GM23338 (cell line): ENCODE results near the gene RASA3. TPM values are rescaled to one million over a fixed set of nuclear protein-coding genes. Genes with fewer than 3 reads are reported as not detected.

Source experiments
- ATAC-seq: fragments of 200-7000 bp; cut with Tn5 transposase; 3 replicates; pipeline ENCODE4 v1.9.1; 2020
- DNase-seq: peaks from one replicate; pipeline ENCODE4 v3.0.0-alpha.2; 2015; ENCODE audit warnings: low spot score
- H2AFZ ChIP-seq: fragments of 200-600 bp; sonication (generic); 2 replicates; pipeline ENCODE4 v1.8.0; 2016; ENCODE audit warnings: antibody characterized with exemption, mild to moderate bottlenecking, moderate library complexity
- H3F3A ChIP-seq: fragments of 200-600 bp; sonication (generic); replicated peaks from 2 replicates; pipeline ENCODE4 v1.8.0; 2017; ENCODE audit warnings: antibody characterized with exemption, mixed run types, low read depth
- H3K27ac ChIP-seq: fragments of 200-600 bp; sonication (generic); 2 replicates; pipeline ENCODE4 v1.6.1; 2016; ENCODE audit warnings: low read depth
- H3K27me3 ChIP-seq: fragments of 200-600 bp; sonication (generic); 2 replicates; pipeline ENCODE4 v1.8.0; 2016; ENCODE audit warnings: mild to moderate bottlenecking, mixed run types, moderate library complexity; ENCODE audit not compliant: insufficient read depth
- H3K36me3 ChIP-seq: fragments of 200-600 bp; sonication (generic); 2 replicates; pipeline ENCODE4 v1.8.0; 2016; ENCODE audit warnings: mild to moderate bottlenecking; ENCODE audit not compliant: insufficient read depth
- H3K4me1 ChIP-seq: fragments of 200-600 bp; sonication (generic); 2 replicates; pipeline ENCODE4 v1.8.0; 2016; ENCODE audit warnings: mild to moderate bottlenecking, moderate library complexity; ENCODE audit not compliant: insufficient read depth
- H3K4me2 ChIP-seq: fragments of 200-600 bp; sonication (generic); 2 replicates; pipeline ENCODE4 v1.7.1; 2017; ENCODE audit warnings: mixed run types
- H3K4me3 ChIP-seq: fragments of 200-600 bp; sonication (generic); 2 replicates; pipeline ENCODE4 v1.6.1; 2016; ENCODE audit warnings: mixed run types
- H3K79me2 ChIP-seq: fragments of 200-600 bp; sonication (generic); replicated peaks from 2 replicates; pipeline ENCODE4 v1.8.0; 2017; ENCODE audit warnings: mild to moderate bottlenecking; ENCODE audit not compliant: insufficient read depth
- H3K9me2 ChIP-seq: fragments of 200-600 bp; sonication (generic); 2 replicates; pipeline ENCODE4 v1.8.0; 2017; ENCODE audit not compliant: insufficient read depth
- H4K20me1 ChIP-seq: fragments of 200-600 bp; sonication (generic); replicated peaks from 2 replicates; pipeline ENCODE4 v1.8.0; 2017; ENCODE audit warnings: mild to moderate bottlenecking; ENCODE audit not compliant: insufficient read depth
- H3K27ac Mint-ChIP-seq: 2 replicates; pipeline ENCODE4 v1.8.0; 2020; ENCODE audit warnings: inconsistent platforms, mild to moderate bottlenecking, moderate library complexity, mixed read lengths
- H3K27me3 Mint-ChIP-seq: 3 replicates; pipeline ENCODE4 v1.8.0; 2022; ENCODE audit warnings: low read depth, mild to moderate bottlenecking, moderate library complexity, mixed read lengths, inconsistent platforms; ENCODE audit not compliant: insufficient read depth, poor library complexity
- H3K36me3 Mint-ChIP-seq: 3 replicates; pipeline ENCODE4 v1.8.0; 2021; ENCODE audit warnings: low read depth, mild to moderate bottlenecking, inconsistent platforms, moderate library complexity, mixed read lengths
- H3K4me1 Mint-ChIP-seq: 3 replicates; pipeline ENCODE4 v1.8.0; 2020; ENCODE audit warnings: mild to moderate bottlenecking, inconsistent platforms, mixed read lengths
- H3K4me3 Mint-ChIP-seq: 3 replicates; pipeline ENCODE4 v1.8.0; 2021; ENCODE audit warnings: moderate library complexity, mild to moderate bottlenecking, inconsistent platforms, mixed read lengths
- H3K9me3 Mint-ChIP-seq: 3 replicates; pipeline ENCODE4 v1.8.0; 2020; ENCODE audit warnings: moderate library complexity, mild to moderate bottlenecking, inconsistent platforms, mixed read lengths
- JUNB ChIP-seq: IDR thresholded peaks from one replicate; pipeline ENCODE4 v1.6.1; 2016; ENCODE audit warnings: antibody characterized with exemption; ENCODE audit not compliant: unreplicated experiment
- POLR2AphosphoS5 ChIP-seq: IDR thresholded peaks from 2 replicates; pipeline ENCODE4 v1.6.1; 2016; ENCODE audit warnings: antibody characterized with exemption, low read depth
- ZNF331 ChIP-seq: fragments of 250-450 bp; sonication (Bioruptor Pico); IDR thresholded peaks from 2 replicates; pipeline ENCODE4 v1.5.0; 2020; ENCODE audit warnings: low read depth, mild to moderate bottlenecking, moderate library complexity
- polyA plus RNA-seq: library from polyadenylated mRNA; unstranded; fragments of >200 nt; fragmentation: Nextera tagmentation; extraction: Ambion mirVana; gene quantifications from 2 replicates; pipeline ENCODE4 v1.2.1, GENCODE V29; 2016
- total RNA-seq: library from RNA; depleted of rRNA; stranded (reverse); fragments of >200 nt; shearing (Covaris generic); gene quantifications from 2 replicates; pipeline ENCODE4 v1.2.3, GENCODE V29; 2014
- TF ChIP-seq, protein P1 (sequence below): IDR thresholded peaks from one replicate; pipeline ENCODE4 v1.6.1; 2018; ENCODE audit warnings: antibody characterized with exemption; ENCODE audit not compliant: unreplicated experiment
- TF ChIP-seq, protein P2 (sequence below): fragments of 250-450 bp; sonication (Bioruptor Pico); IDR thresholded peaks from 2 replicates; pipeline ENCODE4 v1.5.0; 2020; ENCODE audit warnings: mild to moderate bottlenecking, moderate library complexity
- TF ChIP-seq, protein P3 (sequence below), 2 experiments: fragments of 200-600 bp in 1 of 2; sonication (generic) in 1 of 2; conservative IDR thresholded peaks; 2 replicates each; pipeline versions ENCODE4 v1.5.1 to v1.6.1; 2016 to 2017; ENCODE audit warnings: antibody characterized with exemption in 2 of 2, low read depth in 2 of 2, mild to moderate bottlenecking in 2 of 2, moderate library complexity in 1 of 2

The RASA3 gene
- total and polyA plus RNA-seq, 2 experiments from 2014 or later = 11.2 to 20.7 TPM

DNA sequence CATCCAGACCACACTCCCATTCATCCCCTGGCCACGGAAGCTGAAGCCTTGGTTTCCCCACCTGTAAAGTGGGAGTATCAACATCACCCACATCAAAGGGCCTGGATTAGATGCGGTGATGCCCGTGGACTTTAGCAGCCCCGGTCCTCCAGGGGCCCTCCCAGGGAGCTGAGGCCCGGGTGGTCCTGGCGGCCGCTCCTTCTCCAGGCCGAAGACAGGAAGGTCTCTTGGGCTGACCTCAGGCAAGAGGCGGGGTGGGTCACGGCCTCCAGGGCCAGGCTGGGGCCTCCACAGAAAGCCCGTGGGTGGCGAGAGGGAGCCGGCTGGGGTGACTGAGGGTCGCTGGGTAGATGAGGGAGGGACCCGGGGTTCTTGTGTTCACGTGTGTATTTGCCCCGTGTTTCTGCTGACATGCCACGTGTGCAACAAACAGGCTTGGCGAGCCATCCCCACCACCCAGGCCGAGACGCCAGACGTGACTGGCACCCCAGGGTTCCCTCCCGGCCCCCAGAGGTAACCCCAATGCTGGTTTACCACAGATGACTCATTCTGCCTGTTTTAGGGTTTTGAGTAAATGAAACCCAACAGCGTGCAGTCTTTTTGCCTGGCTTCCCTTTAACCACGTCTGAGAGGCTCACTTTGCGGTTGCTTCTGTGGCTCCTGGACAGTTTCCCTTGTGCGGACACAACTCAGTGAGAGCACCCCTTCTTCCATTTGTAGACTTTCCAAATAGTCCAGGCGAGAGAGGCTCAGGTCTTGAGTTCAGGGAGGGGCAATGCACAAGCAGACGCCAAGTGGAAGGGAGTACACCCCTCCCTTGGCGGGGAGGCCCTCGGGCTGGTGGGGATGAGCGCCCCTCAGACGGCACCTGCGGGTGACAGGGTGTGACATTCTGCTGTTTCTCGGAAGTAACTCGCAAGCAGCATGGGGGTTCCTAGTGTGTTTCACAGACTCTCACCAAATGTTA lies 201.5 kb downstream of the RASA3 start:
- H3K36me3 ChIP-seq = no peaks in the 10 kb centered on the region
- no peaks in the 10 kb centered on the region for H3K27me3 ChIP-seq
- Mint-ChIP-seq H3K36me3 (no peaks in the 10 kb centered on the region), H3K4me3 (no peak overlapping the region), H3K4me1 (peaks cover 8% of the 10 kb centered on the region), H3K9me3 (no peaks in the 10 kb centered on the region), H3K27me3 (peaks cover 9% of the 10 kb centered on the region), H3K27ac (no peak overlapping the region)
- no peaks in the 10 kb centered on the region for H3K9me2 ChIP-seq
- no peak for DNase-seq
- H3K79me2 ChIP-seq = no peaks in the 10 kb centered on the region
- H4K20me1 ChIP-seq = no peaks in the 10 kb centered on the region
- no peak overlapping the region for H2AFZ ChIP-seq
- no peaks in the 10 kb centered on the region for H3K4me1 ChIP-seq
- no peak overlapping the region for H3K27ac ChIP-seq
- TF ChIP-seq ZNF331 (CRISPR knock-in tag) (no peak), POLR2AphosphoS5 (no peak), JUNB (no peak)
- TF ChIP-seq, protein P1, sequence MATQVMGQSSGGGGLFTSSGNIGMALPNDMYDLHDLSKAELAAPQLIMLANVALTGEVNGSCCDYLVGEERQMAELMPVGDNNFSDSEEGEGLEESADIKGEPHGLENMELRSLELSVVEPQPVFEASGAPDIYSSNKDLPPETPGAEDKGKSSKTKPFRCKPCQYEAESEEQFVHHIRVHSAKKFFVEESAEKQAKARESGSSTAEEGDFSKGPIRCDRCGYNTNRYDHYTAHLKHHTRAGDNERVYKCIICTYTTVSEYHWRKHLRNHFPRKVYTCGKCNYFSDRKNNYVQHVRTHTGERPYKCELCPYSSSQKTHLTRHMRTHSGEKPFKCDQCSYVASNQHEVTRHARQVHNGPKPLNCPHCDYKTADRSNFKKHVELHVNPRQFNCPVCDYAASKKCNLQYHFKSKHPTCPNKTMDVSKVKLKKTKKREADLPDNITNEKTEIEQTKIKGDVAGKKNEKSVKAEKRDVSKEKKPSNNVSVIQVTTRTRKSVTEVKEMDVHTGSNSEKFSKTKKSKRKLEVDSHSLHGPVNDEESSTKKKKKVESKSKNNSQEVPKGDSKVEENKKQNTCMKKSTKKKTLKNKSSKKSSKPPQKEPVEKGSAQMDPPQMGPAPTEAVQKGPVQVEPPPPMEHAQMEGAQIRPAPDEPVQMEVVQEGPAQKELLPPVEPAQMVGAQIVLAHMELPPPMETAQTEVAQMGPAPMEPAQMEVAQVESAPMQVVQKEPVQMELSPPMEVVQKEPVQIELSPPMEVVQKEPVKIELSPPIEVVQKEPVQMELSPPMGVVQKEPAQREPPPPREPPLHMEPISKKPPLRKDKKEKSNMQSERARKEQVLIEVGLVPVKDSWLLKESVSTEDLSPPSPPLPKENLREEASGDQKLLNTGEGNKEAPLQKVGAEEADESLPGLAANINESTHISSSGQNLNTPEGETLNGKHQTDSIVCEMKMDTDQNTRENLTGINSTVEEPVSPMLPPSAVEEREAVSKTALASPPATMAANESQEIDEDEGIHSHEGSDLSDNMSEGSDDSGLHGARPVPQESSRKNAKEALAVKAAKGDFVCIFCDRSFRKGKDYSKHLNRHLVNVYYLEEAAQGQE = no peak
- TF ChIP-seq, protein P2, sequence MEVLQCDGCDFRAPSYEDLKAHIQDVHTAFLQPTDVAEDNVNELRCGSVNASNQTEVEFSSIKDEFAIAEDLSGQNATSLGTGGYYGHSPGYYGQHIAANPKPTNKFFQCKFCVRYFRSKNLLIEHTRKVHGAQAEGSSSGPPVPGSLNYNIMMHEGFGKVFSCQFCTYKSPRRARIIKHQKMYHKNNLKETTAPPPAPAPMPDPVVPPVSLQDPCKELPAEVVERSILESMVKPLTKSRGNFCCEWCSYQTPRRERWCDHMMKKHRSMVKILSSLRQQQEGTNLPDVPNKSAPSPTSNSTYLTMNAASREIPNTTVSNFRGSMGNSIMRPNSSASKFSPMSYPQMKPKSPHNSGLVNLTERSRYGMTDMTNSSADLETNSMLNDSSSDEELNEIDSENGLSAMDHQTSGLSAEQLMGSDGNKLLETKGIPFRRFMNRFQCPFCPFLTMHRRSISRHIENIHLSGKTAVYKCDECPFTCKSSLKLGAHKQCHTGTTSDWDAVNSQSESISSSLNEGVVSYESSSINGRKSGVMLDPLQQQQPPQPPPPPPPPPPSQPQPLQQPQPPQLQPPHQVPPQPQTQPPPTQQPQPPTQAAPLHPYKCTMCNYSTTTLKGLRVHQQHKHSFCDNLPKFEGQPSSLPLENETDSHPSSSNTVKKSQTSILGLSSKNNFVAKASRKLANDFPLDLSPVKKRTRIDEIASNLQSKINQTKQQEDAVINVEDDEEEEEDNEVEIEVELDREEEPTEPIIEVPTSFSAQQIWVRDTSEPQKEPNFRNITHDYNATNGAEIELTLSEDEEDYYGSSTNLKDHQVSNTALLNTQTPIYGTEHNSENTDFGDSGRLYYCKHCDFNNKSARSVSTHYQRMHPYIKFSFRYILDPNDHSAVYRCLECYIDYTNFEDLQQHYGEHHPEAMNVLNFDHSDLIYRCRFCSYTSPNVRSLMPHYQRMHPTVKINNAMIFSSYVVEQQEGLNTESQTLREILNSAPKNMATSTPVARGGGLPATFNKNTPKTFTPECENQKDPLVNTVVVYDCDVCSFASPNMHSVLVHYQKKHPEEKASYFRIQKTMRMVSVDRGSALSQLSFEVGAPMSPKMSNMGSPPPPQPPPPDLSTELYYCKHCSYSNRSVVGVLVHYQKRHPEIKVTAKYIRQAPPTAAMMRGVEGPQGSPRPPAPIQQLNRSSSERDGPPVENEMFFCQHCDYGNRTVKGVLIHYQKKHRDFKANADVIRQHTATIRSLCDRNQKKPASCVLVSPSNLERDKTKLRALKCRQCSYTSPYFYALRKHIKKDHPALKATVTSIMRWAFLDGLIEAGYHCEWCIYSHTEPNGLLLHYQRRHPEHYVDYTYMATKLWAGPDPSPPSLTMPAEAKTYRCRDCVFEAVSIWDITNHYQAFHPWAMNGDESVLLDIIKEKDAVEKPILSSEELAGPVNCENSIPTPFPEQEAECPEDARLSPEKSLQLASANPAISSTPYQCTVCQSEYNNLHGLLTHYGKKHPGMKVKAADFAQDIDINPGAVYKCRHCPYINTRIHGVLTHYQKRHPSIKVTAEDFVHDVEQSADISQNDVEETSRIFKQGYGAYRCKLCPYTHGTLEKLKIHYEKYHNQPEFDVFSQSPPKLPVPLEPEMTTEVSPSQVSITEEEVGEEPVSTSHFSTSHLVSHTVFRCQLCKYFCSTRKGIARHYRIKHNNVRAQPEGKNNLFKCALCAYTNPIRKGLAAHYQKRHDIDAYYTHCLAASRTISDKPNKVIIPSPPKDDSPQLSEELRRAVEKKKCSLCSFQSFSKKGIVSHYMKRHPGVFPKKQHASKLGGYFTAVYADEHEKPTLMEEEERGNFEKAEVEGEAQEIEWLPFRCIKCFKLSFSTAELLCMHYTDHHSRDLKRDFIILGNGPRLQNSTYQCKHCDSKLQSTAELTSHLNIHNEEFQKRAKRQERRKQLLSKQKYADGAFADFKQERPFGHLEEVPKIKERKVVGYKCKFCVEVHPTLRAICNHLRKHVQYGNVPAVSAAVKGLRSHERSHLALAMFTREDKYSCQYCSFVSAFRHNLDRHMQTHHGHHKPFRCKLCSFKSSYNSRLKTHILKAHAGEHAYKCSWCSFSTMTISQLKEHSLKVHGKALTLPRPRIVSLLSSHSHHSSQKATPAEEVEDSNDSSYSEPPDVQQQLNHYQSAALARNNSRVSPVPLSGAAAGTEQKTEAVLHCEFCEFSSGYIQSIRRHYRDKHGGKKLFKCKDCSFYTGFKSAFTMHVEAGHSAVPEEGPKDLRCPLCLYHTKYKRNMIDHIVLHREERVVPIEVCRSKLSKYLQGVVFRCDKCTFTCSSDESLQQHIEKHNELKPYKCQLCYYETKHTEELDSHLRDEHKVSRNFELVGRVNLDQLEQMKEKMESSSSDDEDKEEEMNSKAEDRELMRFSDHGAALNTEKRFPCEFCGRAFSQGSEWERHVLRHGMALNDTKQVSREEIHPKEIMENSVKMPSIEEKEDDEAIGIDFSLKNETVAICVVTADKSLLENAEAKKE (CRISPR knock-in tag) = no peak
- TF ChIP-seq, protein P3, sequence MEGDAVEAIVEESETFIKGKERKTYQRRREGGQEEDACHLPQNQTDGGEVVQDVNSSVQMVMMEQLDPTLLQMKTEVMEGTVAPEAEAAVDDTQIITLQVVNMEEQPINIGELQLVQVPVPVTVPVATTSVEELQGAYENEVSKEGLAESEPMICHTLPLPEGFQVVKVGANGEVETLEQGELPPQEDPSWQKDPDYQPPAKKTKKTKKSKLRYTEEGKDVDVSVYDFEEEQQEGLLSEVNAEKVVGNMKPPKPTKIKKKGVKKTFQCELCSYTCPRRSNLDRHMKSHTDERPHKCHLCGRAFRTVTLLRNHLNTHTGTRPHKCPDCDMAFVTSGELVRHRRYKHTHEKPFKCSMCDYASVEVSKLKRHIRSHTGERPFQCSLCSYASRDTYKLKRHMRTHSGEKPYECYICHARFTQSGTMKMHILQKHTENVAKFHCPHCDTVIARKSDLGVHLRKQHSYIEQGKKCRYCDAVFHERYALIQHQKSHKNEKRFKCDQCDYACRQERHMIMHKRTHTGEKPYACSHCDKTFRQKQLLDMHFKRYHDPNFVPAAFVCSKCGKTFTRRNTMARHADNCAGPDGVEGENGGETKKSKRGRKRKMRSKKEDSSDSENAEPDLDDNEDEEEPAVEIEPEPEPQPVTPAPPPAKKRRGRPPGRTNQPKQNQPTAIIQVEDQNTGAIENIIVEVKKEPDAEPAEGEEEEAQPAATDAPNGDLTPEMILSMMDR (conservative IDR thresholded peaks at IDR 0.05; ENCODE audit: low read depth in 2 of 2) = no peak
- no peak for ATAC-seq
- no peak overlapping the region for H3K4me3 ChIP-seq
- no peak overlapping the region for H3K4me2 ChIP-seq
- H3F3A ChIP-seq = no peaks in the 10 kb centered on the region
